GM21528 (cell line): ENCODE measurements around the gene COL11A1.
"Not testable (repeated sequence)": the region's sequence is repeated elsewhere in the genome, so short reads cannot be mapped to it uniquely, and the experiment has no call there.

Experiments used
- ATAC-seq: cut with Tn5 transposase; IDR thresholded peaks from one replicate; pipeline ENCODE4 v1.9.1; 2021; ENCODE audit warnings: mild to moderate bottlenecking, moderate library complexity; ENCODE audit not compliant: unreplicated experiment, low FRiP score

Gene COL11A1

DNA sequence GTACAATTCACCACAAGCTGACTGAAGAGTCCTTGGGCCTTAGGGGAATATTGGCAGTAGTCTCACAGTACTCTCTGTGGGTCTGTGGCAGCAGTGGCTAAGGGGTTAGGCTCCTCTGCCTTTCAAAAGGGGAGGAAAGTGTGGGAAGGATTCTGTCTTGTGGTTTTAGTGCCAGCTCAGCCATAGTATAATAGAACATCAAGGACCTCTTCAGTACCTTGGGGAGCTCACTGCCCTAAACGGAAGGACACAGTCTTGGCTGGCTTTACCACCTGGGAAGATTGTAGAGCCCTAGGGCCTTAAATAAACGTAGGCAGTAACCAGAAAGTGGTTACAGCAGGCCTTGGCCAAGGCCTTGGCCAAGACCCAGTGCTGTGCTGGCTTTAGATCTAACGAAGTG is 265.7 kb downstream of the COL11A1 start:
- no peak for ATAC-seq

DNA sequence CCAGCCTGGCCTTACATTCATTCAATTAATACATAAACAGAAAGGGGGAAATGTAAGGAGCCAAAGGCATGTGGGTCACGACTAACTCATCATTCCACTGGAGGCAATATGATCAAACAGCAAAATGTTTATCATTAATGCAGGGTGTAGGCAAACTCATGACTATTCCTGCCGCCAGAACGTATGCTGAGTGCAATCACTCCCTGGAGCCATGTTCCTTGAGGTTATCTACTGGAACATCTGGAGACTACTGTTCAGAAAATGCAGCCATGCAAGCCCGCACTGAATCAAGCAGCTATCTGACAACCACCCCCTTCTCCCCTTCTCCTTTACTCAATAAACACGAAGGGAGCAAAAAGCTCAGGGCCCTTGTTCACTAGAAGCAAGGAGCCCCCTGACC is 267.6 kb downstream of the COL11A1 start:
- no peak for ATAC-seq

DNA sequence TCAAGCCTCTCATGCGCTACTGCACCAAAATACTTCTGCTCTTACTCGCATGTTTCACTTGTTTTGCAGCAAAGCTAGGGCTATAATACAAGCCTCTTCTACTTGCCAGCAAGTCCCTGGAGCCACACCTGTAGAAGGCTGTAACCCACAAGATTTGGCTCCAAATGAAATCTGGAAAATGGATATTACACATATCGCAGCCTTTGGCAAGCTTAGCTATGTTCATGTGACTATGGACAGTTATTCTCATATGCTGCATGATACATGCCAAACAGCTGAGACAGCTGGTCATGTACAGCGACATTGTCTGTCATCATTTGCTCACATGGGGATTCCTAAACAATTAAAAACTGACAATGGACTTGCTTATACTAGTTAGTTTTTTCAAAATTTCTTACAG is 270.3 kb downstream of the COL11A1 start:
- ATAC-seq = no peak

DNA sequence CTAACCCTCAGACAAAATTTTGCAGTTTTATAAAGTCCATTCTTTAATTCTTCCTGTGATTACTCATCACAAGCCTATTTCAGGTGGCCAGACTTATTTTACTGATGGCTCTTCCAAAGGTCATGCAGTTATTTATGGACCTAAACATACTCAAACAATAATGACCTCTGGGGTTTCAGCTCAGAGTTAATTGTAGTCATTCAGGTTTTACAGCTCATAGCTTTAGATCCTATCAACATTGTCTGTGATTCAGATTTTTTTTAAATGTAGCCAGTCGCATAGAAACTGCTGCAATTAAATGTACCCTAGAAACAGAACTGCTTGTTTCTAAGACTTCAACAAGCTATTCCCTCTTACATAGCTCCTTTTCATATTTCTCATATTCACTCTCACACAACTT is 270.8 kb downstream of the COL11A1 start:
- no peak for ATAC-seq

DNA sequence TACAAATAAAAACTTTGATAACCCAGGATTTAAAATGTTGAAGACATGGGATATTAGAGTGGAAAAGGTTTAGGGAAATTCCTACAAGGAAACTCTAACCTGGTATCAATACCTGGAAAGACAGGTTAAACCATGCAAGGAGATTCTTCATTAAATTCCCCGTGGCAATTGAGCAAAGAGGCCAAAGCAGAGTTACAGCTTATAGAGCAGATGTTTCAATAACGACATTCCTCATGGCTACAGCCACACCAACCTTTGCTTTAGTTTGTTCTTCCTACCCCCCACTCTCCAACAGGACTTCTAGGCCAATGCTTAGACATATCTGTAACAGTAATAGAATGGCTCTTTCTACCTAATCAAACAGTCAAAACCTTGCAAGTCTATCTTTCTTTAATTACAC is 271.3 kb downstream of the COL11A1 start:
- ATAC-seq = no peak

DNA sequence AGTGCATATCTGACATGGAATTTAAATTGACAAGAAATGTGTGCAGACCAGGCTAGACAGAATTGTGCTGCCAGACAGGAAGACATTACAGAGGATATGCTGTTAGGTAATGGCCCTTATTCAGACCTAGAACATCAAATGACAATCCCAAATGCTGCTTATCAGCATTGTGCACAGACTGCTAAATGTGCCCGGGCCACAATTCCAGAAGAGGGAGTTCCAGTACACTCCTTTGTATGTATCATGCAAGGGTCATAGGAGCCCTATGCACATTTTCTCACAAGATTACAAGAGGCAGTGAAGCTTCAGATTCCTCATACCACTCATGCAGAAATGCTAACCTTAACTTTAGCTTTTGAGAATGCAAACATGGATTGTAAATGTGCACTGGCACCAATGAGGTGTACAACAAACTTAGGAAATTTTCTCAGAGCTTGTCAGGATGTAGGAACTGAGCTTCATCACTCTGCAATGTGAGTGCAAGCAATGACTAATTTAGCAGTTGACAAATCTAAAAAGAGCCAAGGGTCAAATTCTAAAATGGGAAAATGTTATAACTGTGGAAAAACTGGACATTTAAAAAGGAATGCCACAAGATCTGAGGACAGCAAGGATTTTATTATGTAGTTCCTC is 273.5 kb downstream of the COL11A1 start:
- ATAC-seq = no peak

DNA sequence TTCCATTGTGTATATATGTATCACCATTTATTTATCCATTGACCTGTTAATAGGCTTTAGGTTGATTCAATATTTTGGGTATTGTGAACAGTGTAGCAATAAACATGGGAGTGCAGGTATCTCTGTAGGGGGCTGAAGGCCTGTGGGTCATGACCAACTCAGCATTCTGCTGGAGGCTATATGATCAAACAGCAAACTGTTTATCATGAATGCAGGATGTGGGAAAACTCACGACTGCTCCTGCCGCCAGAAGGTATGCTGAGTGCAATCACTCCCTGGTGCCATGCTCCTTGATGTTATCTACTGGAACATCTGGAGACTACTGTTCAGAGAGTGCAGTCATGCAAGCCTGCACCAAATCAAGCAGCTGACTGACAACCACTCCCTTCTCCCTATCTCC is 275.2 kb downstream of the COL11A1 start:
- ATAC-seq = no peak

DNA sequence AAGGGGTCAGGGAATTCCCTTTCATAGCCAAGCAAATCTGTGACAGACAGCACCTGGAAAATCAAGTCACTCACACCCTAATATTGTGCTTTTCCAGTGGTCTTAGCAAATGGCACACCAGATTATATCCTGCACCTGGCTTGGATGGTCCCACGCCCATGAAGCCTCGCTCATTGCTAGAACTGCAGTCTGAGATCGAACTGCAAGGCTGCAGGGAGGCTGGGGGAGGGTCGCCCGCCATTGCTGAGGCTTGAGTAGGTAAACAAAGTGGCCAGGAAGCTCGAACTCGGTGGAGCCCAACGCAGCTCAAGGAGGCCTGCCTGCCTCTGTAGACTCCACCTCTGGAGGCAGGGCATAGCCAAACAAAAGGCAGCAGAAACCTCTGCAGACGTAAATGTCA is 281.6 kb downstream of the COL11A1 start:
- not testable (repeated sequence) for ATAC-seq
